Superior temporal gyrus (tissue), 1 donor: Measurements from ENCODE around the gene COQ10A.
A peak's percentile ranks its signal among the peaks of the same experiment; 100 is the strongest.

Source experiments
- DNase-seq: peaks from one replicate; pipeline ENCODE4 v3.0.0-alpha.2; 2016; ENCODE audit errors: extremely low spot score

Gene COQ10A

DNA sequence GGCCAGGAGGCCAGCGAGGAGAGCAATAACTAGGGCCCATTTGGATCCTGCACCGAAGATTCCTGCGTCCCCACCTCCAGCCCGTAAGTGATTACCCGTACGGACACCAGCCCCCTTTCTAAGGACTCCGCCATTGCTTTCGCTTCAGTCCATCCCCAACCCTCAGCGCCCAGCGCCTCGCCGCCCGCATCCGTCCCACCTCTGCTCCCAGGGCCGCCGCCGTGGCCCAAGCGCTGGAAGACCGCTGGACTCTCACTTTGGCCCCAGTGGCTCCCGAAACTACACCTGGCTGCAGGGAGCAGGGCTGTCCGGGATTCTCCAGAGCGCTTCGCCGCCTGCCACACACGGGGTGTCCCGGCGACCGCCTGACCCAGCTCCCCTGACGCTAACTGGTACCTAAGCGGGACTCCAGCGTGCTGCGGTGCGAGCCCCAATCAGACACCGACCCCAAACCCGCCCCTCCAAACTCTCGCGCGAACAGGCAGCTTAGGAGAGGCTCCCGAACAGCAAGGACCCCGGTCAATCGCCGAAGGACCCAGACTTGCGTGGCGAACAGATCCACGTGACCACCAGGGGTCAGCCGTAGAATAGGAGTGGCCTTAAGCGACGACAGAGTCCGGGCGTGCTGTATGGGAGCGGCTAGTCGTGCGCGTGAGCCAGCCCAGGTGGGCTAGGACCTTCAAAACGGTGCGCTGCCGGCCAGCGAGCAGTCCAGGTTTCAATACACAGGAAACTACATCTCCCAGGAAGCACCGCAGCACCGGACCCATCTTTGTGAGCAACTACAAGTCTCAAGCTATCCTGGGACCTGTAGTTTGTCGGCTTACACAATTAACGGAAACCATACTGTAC is 49.1 kb downstream of the COQ10A start, which contains the start of gene CNPY2:
TSS of gene CNPY2 (minus strand) at position 367 of the 852 bp plus-strand sequence. CDS start 771 bp downstream, outside the sequence.
- peak; percentile 94 for DNase-seq

DNA sequence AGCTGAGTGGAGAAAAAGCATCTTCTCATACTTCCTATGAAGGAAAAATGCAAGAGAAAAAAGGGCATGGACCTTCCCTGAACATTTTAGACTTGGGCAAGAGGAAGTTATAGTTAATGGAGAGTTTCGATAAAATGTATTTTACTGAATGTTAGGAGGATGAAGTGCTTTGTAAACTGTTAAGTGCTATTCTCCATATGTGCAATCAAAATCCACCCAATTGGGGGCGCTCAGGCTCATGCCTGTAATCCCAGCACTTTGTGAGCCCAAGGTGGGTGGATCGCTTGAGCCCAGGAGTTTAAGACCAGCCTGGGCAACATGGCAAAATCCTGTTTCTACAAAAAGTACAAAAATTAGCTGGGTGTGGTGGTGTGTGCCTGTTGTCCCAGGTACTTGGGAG is 50.9 kb downstream of the COQ10A start:
- DNase-seq, result no peak
